GM19463 (cell line): ENCODE measurements around the gene IFIH1.

Source experiments
- ATAC-seq: cut with Tn5 transposase; IDR thresholded peaks from one replicate; pipeline ENCODE4 v1.9.1; 2021; ENCODE audit warnings: mild to moderate bottlenecking, moderate library complexity; ENCODE audit not compliant: unreplicated experiment

IFIH1 gene

DNA sequence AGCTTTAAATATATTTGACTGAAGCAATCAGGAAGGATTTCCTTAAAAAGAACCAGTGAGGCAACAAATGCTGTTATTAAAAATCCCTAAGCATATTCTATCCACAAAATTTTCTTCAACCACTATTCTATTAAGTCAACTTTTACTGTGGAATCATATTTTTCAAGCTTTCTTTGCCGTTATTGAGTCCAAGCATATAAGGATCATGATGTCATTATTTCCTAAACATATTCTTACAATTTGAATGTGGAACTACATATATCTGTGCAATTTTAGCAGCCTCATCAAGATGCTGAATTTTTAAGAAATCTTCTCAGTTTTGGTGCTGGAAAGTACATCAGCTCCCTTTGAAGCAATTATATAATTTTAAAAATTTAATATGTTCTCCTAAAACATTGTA lies 5.6 kb downstream of the IFIH1 start:
- ATAC-seq = no peak

DNA sequence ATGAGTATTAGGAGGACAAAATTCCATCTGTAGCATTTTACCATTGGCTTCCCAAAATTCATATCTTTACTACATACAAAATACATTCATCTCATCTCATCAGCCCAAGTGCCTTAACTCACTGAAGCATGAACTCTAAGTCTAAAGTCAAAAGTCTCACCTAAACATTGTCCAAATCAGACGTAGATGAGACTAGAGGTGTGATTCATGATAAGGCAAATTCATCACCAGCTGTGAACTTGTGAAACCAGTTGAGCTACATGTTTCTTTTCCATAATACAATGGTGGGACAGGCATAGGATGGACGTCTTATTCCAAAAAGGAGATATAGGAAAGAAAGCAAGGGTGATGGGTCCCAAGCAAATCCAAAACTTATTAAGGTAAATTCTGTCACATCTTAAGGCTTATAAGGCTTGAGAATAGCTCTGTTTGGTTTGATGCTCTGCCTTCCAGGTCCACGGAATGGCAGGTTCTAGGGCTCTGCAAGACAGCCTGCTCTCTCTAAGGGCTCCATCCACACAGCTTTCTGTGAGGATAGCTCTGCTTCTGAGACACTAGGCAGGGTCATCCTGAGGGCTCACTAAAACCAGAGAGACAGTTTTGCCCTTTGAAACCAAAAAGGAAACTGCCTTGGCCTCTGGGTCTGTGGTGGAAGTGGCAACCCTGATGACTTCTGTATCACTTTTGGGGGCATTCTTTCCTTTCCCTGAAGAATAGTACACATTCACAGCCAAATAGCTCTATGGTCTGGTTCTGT lies 9.6 kb downstream of the IFIH1 start:
- peak; percentile 73 for ATAC-seq

GRCh38 chr2:162305901-162306300 lies 12.6 kb downstream of the IFIH1 start:
- ATAC-seq = no peak

DNA sequence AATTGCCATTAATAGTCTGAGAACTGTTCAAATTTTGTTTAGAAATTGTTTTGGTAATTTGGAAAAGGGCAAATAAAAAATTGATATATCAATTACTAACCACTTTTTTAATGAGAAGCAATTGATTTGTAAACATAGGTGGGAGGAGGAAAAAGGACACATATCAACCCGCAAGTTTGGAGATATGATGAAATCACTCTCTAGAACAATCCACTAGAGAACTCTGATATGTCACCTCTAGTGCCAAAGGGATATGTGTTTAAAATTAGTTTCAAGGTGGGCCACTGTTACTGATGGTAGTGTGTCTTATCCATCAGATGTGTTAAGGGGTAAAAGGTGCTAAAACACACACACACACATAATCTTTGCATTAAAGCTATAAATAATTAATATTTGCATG lies 16.6 kb downstream of the IFIH1 start:
- ATAC-seq = no peak

DNA sequence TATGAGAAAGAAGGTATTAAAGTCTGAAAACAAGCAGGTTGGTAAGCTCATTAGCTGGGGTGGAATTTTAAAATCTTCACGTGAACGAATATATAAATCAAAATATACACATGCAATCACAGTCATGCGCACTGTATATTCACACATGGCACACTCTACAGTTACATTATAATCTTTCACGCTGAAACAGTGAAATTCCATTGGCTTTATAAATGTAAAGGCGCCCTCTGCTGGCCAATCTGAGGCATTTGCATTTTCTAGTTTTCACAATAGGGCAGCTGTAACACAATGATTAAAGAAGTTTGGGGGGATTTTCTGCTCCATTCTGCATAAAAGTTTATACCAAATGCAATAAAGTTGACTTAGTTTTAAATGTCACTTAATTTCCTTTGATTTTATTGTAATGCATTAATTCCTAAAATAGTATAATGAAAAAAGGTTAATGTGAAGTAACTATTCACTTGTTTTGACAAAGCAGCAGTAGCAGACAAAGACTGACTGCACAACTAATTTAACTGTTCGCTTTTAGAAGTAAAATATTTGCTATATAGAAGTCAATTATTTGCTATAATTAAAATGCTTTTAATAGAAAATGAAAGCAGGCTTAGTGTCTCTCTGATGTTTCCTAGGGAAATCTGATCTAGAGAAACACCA lies 17.2 kb downstream of the IFIH1 start:
- ATAC-seq = peak; percentile 71

- no peak for ATAC-seq
Observed at GRCh38 chr2:162300266-162300665, 18.2 kb downstream of the IFIH1 start.

DNA sequence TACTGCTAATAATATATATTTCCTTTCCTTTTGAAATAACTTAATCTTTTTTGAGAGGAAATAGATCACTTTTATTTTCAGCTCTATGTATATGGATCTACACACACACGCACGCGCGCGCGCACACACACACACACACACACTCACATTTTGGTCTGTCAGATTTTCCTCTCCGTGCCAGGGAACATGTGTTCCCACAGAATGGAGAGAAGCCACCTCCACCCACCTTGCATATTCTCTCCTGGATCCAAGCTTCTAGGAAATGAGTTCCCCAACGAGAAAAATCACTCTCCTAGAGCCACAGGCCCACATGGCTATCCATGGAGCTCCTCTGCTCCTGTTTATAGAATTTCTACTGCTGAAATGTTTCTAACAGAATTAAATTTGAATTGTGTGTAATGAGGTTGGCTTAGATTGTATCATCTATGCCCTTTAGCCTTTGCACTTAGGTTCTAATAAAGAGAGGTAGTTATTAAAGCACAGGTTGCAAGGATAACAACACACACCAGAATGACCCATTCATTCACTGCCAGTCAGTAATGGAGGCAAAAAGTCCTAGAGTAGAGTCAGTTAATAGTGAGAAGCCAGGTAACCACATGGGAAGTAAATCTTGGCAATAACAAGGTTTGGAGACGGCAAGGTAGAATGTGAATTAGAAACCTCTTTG lies 19.7 kb downstream of the IFIH1 start:
- ATAC-seq = no peak

DNA sequence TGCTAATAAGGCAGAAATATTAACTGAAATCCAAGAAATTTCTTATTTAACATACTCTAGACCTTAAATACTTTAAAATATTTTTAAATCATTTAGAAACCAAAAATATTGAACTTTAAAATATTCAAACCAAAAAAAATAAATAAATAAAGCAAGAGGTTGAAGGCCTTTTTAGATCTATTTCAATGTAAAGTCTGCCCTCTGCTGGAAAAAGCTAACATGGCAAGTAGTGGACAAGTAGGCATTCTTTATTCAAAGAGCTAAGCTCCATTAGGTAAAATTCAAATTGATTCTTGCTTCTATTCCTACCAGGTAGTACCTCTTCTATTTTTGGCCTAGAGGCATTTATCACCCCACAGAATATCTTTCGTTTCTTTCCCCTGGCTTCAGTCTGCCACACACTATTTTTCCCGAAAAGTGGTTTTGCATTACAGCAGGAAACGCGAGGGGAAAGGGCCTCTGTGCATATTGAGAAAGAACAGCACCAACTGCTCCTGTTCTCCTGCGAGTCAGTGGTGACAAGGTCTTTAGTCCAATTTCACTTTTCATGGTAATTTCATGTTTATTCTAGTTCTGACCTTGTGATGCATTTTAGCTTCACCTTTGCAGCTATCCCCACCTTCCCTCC lies 20.4 kb downstream of the IFIH1 start:
- no peak for ATAC-seq

- ATAC-seq = no peak
Observed at GRCh38 chr2:162295009-162295408, 23.5 kb downstream of the IFIH1 start.

- no peak for ATAC-seq
Observed at GRCh38 chr2:162293122-162293786, 25.2 kb downstream of the IFIH1 start.

DNA sequence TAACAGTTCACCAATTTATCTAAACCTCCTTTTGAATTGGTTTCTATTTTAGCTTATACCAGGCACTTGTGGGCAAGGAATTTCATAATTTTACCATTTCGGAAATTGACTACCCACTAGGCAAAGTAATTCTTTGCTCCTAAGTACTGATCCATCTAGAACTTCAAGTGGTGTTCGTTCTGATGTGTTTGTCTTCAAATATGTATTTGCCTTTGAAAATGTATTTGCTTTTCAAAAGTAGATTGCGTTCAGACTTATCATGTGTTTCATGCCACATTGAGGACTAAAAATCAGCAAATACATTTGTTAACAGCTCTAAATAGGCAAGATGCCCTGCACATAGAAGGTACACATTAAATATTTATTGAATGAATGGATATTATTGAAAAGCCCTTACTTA lies 26.7 kb downstream of the IFIH1 start:
- ATAC-seq = no peak

DNA sequence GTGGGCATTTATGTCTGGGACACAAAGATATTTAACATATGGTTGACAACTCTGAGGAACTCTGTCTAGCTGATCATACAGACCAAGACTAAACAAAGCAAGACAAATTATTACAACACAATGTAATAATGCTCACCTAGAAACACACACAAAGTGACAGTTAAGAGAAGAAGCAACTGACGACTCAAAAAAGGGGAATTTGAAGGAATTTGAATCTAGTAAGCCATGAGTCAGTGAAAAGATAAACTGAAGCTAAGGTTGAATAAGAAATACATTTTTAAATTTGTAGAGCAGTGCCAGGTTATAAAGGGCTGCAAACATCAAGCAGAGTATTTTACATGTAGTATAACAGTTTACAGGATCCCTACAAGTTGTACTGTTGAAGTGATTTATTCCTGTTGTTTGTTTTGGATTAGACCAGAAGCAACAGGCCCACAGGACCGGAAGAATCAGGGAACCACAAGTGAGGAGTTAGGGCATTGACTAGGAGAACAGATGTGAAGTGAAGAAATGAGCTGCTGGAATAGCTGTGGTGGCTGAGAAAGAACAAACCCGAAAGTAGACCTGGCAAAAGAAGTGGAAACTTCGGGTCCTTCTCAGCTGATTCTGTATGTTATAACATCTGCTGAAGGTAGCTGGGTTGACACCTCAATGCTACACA lies 35.6 kb downstream of the IFIH1 start:
- no peak for ATAC-seq

- ATAC-seq = no peak
Observed at GRCh38 chr2:162280654-162281053, 37.8 kb downstream of the IFIH1 start.

DNA sequence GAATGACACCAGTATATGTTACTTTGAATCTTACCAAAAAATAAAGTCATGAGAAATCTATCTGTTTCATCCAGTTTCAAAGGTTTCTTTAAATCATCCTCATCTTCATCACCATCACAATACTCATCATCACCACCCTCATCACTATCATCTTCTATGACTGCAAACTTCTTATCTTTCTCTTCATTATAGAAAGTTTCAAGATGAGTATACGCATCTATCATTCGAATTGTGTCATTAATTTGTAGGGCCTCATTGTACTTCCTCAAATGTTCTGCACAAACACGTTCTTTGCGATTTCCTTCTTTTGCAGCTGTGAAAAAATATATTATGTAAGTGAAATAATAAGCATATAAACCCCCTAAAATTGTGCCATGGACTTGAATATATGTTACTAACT lies 41.1 kb downstream of the IFIH1 start:
- ATAC-seq = no peak

DNA sequence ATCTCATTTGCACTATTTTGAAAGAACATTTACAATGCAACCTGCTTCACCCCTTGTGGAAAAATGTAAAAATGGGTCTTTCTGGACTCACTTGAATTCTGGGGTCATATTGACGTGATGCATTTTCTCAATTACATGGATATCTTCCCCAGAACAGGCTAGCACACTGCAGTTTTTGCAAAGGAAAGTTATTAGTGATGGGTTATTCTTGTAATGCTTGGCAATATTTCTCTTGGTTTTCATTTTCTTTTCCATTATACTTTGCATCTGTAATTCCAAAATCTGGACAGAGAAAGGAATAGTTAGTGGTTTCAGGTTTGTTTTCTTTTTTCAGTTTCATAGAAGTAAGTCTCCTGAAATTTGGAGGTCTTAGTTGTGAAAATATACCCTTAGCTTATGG lies 50.5 kb downstream of the IFIH1 start:
- ATAC-seq = no peak

DNA sequence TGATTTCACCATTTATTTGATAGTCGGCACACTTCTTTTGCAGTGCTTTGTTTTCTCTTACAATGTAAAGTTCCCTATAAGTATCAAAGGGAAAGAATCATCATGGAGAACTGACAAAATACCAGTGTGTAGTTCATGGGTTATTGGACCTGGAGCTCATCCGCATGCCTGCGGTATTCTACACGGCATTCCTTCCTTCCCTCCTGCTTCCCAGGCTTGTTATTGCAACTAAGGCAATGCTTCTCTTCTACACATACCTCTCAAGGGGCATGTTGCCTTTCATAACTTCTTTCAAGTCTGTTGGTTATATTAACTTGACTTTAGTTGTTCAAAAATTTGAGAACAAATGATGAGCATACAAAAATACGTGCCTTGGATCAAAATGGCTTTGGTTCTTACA lies 51.0 kb downstream of the IFIH1 start:
- ATAC-seq = no peak

- ATAC-seq = no peak
Observed at GRCh38 chr2:162266460-162266760, 52.1 kb downstream of the IFIH1 start.

- no peak for ATAC-seq
Observed at GRCh38 chr2:162265666-162266459, 52.6 kb downstream of the IFIH1 start.

GRCh38 chr2:162261032-162261945 lies 57.2 kb downstream of the IFIH1 start:
- peak; percentile 46 for ATAC-seq
